Osteocyte (in vitro differentiated cells): ENCODE results near the gene RIPK4. TPM values are rescaled to one million over a fixed set of nuclear protein-coding genes. Genes with fewer than 3 reads are reported as not detected.
A peak's percentile ranks its signal among the peaks of the same experiment; 100 is the strongest.

Experiments used
- DNase-seq: peaks from one replicate; pipeline ENCODE4 v3.0.0; 2021; ENCODE audit warnings: mixed read lengths; ENCODE audit not compliant: unreplicated experiment; ENCODE audit errors: extremely low spot score
- H3K27ac Mint-ChIP-seq: one replicate; pipeline ENCODE4 v1.8.0; 2021; ENCODE audit warnings: mild to moderate bottlenecking, mixed read lengths; ENCODE audit not compliant: unreplicated experiment
- H3K27me3 Mint-ChIP-seq: one replicate; pipeline ENCODE4 v1.8.0; 2021; ENCODE audit warnings: mixed read lengths; ENCODE audit not compliant: unreplicated experiment
- H3K36me3 Mint-ChIP-seq: one replicate; pipeline ENCODE4 v1.8.0; 2021; ENCODE audit warnings: mixed read lengths; ENCODE audit not compliant: unreplicated experiment
- H3K4me1 Mint-ChIP-seq: one replicate; pipeline ENCODE4 v1.8.0; 2021; ENCODE audit warnings: mixed read lengths; ENCODE audit not compliant: unreplicated experiment
- H3K4me3 Mint-ChIP-seq: one replicate; pipeline ENCODE4 v1.8.0; 2021; ENCODE audit warnings: mild to moderate bottlenecking, moderate library complexity, mixed read lengths; ENCODE audit not compliant: unreplicated experiment
- H3K9me3 Mint-ChIP-seq: one replicate; pipeline ENCODE4 v1.8.0; 2021; ENCODE audit warnings: mixed read lengths; ENCODE audit not compliant: unreplicated experiment
- total RNA-seq: library from RNA; stranded (reverse); gene quantifications from 2 replicates; pipeline ENCODE4 v1.2.1, GENCODE V29; 2021
- TF ChIP-seq, protein P1 (sequence below): fragments of 200-600 bp; sonication (generic); IDR thresholded peaks from 2 replicates; pipeline ENCODE4 v1.5.0; 2021; ENCODE audit warnings: antibody characterized with exemption, mild to moderate bottlenecking, moderate library complexity

The RIPK4 gene
- total RNA-seq, 1 donor from 2014 or later, result 2.4 TPM

DNA sequence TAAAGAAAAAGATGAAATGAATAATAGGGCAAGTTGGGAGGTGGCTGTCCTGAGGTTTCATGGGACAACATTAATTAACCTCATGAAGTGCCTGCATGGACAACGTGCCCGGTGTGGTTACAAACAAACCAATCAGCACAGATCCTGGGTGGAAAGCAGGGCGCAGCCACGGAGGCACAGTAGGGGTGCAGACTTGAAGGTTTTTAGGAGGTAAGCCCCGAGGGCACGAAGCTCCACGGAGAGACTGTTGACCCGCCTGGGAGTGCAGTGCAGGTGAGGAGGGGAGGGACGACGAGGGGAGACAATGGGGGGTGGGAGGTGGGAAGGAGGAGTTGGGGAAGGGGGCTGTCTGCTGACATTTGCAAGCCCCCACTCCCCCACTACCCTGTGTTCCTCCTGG is 2.3 kb upstream of the RIPK4 start:
- Mint-ChIP-seq H3K27me3 (peaks cover 8% of the 10 kb centered on the region), H3K9me3 (no peaks in the 10 kb centered on the region), H3K4me3 (peak overlapping the region; percentile 76), H3K4me1 (peaks cover 36% of the 10 kb centered on the region), H3K27ac (peak overlapping the region; percentile 76), H3K36me3 (no peaks in the 10 kb centered on the region)
- DNase-seq, result no peak
- TF ChIP-seq, protein P1, sequence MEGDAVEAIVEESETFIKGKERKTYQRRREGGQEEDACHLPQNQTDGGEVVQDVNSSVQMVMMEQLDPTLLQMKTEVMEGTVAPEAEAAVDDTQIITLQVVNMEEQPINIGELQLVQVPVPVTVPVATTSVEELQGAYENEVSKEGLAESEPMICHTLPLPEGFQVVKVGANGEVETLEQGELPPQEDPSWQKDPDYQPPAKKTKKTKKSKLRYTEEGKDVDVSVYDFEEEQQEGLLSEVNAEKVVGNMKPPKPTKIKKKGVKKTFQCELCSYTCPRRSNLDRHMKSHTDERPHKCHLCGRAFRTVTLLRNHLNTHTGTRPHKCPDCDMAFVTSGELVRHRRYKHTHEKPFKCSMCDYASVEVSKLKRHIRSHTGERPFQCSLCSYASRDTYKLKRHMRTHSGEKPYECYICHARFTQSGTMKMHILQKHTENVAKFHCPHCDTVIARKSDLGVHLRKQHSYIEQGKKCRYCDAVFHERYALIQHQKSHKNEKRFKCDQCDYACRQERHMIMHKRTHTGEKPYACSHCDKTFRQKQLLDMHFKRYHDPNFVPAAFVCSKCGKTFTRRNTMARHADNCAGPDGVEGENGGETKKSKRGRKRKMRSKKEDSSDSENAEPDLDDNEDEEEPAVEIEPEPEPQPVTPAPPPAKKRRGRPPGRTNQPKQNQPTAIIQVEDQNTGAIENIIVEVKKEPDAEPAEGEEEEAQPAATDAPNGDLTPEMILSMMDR, result no peak

DNA sequence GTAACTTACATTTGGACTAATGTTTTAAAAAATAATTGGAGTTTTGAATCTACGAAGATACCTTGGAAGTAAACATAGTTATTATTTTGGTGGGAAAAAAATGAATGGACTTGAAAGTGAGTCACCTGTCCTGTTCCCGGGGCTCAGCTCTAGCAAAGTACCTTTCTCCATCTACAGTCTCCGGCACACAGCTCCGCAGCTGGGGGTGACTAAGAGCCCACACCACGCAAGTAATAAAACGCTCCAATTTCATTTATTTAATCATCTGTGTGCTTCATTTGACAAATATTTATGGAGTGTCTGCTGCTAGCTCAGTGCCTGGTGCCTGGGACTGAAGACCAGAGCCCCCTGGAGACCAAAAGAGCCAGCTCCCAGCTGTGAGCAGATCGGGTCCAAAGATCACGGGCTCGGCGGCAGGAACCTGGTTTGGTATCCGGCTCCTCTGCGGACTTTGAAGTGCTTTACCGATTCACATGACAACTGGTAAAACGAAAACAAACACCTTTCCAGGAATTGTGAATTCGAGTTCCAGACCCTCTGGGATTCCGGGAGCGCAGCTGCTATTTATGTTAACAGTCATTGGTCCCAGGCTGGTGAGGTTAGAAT is 1.7 kb upstream of the RIPK4 start:
- TF ChIP-seq, protein P1, result peak; percentile 54
- H3K27ac Mint-ChIP-seq, result peak overlapping the region; percentile 76
- peaks cover 40% of the 10 kb centered on the region for H3K4me1 Mint-ChIP-seq
- no peaks in the 10 kb centered on the region for H3K36me3 Mint-ChIP-seq
- peaks cover 8% of the 10 kb centered on the region for H3K27me3 Mint-ChIP-seq
- peak overlapping the region; percentile 76 for H3K4me3 Mint-ChIP-seq
- no peak for DNase-seq
- no peaks in the 10 kb centered on the region for H3K9me3 Mint-ChIP-seq

DNA sequence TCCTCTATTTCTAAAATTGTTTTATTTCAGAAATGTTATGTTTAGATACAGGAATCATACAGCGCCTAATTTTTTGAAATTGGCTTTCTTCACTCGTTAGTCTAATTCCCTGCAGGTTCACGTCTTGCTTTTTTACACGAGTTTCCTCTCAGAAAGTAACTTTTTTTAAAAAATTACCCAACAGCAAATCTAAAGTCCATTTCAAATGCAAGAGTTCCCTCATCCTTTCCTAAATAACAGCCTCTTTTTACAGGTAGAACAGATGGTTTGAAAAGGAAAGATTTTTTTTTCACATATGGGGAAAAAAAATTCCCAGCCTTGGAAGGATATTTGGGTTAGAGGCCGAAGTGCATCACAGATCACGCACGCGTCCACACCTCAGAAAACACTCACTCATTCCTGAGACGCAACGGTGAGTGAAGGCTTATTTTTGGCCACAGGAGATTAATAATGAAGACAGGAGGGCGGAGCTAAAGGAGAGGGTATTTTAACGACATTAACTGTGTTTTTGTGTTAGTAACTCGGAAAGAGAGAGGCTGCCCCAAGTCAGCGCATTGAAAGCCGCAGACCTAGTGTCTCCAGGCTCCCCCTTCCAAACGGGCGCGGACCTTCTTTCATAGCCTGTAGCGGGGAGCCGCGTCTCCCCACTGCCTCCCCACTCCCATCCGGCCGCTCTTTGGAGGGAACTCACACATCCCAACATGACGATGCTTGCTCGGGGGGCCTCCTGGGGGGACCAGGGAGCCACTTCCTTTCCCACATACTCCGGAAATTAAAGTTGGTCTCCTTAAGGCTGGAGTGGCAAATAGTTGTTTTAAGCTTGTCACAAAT is 969 bp upstream of the RIPK4 start:
- peaks cover 46% of the 10 kb centered on the region for H3K4me1 Mint-ChIP-seq
- no peak for DNase-seq
- H3K36me3 Mint-ChIP-seq, result no peaks in the 10 kb centered on the region
- H3K27ac Mint-ChIP-seq, result peak overlapping the region; percentile 76
- H3K9me3 Mint-ChIP-seq, result no peaks in the 10 kb centered on the region
- peak overlapping the region; percentile 76 for H3K4me3 Mint-ChIP-seq
- peaks cover 5% of the 10 kb centered on the region for H3K27me3 Mint-ChIP-seq
- TF ChIP-seq, protein P1, result no peak

DNA sequence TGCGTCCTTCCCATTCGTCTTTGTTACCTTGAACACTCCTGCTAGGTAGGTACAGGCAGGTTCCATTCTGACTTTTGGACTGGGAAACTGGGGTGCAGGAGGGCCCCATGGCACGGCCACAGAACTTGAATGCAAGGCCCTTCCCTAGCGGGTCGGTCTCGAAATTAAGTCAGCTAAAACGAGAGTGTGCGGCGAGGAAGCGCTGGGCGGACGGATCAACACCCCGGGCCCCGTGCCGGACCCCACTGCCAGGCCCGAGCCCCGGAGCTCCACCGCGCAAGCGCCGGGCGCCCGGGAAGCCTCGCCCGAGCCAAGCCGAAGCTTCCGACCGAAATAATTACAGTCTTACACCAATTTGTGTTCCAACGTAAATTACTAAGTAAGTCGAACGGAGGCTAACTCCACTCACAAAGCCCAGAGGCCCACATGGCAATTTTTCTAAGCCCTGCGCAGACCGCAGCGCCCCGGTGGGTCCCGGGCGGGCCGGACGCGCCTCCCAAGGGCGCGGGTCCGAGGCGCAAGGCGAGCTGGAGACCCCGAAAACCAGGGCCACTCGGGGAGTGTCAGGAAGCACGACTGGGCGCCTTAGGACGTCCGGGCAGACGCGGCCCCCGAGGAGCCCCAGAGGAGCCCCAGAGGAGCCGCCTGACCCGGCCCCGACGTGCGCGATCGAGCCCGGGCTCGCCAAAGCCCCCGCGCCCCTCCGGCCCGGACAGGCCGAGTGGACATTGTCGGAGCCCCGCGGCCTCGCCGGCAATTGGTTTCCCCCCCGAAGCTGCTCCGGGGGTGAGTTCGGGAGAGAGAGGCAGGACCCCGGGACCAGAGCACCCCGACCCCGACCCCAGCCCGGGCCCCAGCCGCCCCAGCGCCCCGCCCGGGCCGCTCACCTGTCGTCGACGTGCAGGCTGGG is 624 bp downstream of the RIPK4 start:
- DNase-seq, result no peak
- TF ChIP-seq, protein P1, result no peak
- no peak overlapping the region for H3K27ac Mint-ChIP-seq
- H3K27me3 Mint-ChIP-seq, result peaks cover 5% of the 10 kb centered on the region
- H3K4me1 Mint-ChIP-seq, result peaks cover 61% of the 10 kb centered on the region
- no peaks in the 10 kb centered on the region for H3K9me3 Mint-ChIP-seq
- H3K4me3 Mint-ChIP-seq, result peak overlapping the region; percentile 54
- no peaks in the 10 kb centered on the region for H3K36me3 Mint-ChIP-seq
